ENCODE results near the gene OR1L8. TPM values are rescaled to one million over a fixed set of nuclear protein-coding genes. Genes with fewer than 3 reads are reported as not detected.

The OR1L8 gene
- total and polyA plus RNA-seq, 11 donors, result 0.25 TPM; not detected in 10

- no peak within 1 kb of the TSS for H3K4me3 ChIP-seq
- TF ChIP-seq CTCF (IDR thresholded peaks at IDR 0.05), result no peak
- no peak for TF ChIP-seq POLR2A (IDR thresholded peaks at IDR 0.05)
- H3K36me3 ChIP-seq, result no peaks in the 10 kb centered on the region
- H3K27ac ChIP-seq, result no peak within 1 kb of the TSS
- no peak for ATAC-seq
- no peaks in the 10 kb centered on the region for H3K4me1 ChIP-seq
- 74 to 79% (median 77%) methylated on average over 4 of the region's 4 CpGs for WGBS, 4 donors
- no peaks in the 10 kb centered on the region for H3K9me3 ChIP-seq
- intact Hi-C loops (cut with DNase I), result no loop called here
- DNase-seq, result no peak
- peaks cover 0 to 28% (median 0%) of the 10 kb centered on the region in 9 donors for H3K27me3 ChIP-seq
These were observed 64.3 kb downstream of the OR1L8 start, which contains the start of gene OR1J4 for GRCh38 chr9:122518841-122519240. OR1J4 (plus strand) TSS chr9:122519141; CDS start chr9:122519141, 0 bp downstream.

- Histone ChIP-seq H3K4me1 (no peaks in the 10 kb centered on the region), H3K4me3 (no peak overlapping the region), H3K27me3 (peaks cover 0 to 28% (median 0%) of the 10 kb centered on the region in 9 donors), H3K27ac (no peak overlapping the region), H3K36me3 (no peaks in the 10 kb centered on the region), H3K9me3 (no peaks in the 10 kb centered on the region)
- TF ChIP-seq POLR2A (IDR thresholded peaks at IDR 0.05) (no peak), CTCF (IDR thresholded peaks at IDR 0.05) (no peak)
- ATAC-seq (no peak), DNase-seq (no peak)
- intact Hi-C loops (cut with DNase I), result no loop called here
- 45 to 57% (median 52%) methylated on average over 2 of the region's 2 CpGs for WGBS, 4 donors
These were observed 65.0 kb downstream of the OR1L8 start for GRCh38 chr9:122518226-122518625.

Other genes with a start within 250 kb of the OR1L8 start
- gene PTGS1, start 212.4 kb downstream of the OR1L8 start, total RNA-seq, result 10 to 100 TPM in 2 of 9 donors, 1 to 10 TPM in 7; 2.0 to 24.7 (median 6.3) TPM
- 1 to 10 TPM in 1 of 2 donors, under 1 TPM in 1; 0.91 to 6.9 TPM for gene PTGS1, start 212.4 kb downstream of the OR1L8 start, polyA plus RNA-seq
- not detected for gene OR1J1, start 105.5 kb downstream of the OR1L8 start, total RNA-seq
- not detected for gene OR1J1, start 105.5 kb downstream of the OR1L8 start, polyA plus RNA-seq
- gene OR1J2, start 72.6 kb downstream of the OR1L8 start, total RNA-seq, result not detected
- not detected for gene OR1J2, start 72.6 kb downstream of the OR1L8 start, polyA plus RNA-seq
- gene OR1J4, start 64.2 kb downstream of the OR1L8 start, total RNA-seq, result not detected
- not detected for gene OR1J4, start 64.2 kb downstream of the OR1L8 start, polyA plus RNA-seq
- gene OR1N1, start 56.1 kb downstream of the OR1L8 start, total RNA-seq, result not detected
- not detected for gene OR1N1, start 56.1 kb downstream of the OR1L8 start, polyA plus RNA-seq
- gene OR1N2, start 30.3 kb downstream of the OR1L8 start, total RNA-seq, result not detected
- not detected for gene OR1N2, start 30.3 kb downstream of the OR1L8 start, polyA plus RNA-seq
- not detected for gene OR1Q1, start 31.4 kb upstream of the OR1L8 start, total RNA-seq
- not detected for gene OR1Q1, start 31.4 kb upstream of the OR1L8 start, polyA plus RNA-seq
- gene OR1B1, start 74.2 kb upstream of the OR1L8 start, total RNA-seq, result not detected
- not detected for gene OR1B1, start 74.2 kb upstream of the OR1L8 start, polyA plus RNA-seq
- not detected for gene OR1L1, start 78.3 kb upstream of the OR1L8 start, total RNA-seq
- not detected for gene OR1L1, start 78.3 kb upstream of the OR1L8 start, polyA plus RNA-seq
- not detected for gene OR1L3, start 91.7 kb upstream of the OR1L8 start, total RNA-seq
- gene OR1L3, start 91.7 kb upstream of the OR1L8 start, polyA plus RNA-seq, result not detected
- gene OR1L4, start 140.6 kb upstream of the OR1L8 start, total RNA-seq, result not detected
- not detected for gene OR1L4, start 140.6 kb upstream of the OR1L8 start, polyA plus RNA-seq
- not detected for gene OR1L6, start 158.9 kb upstream of the OR1L8 start, total RNA-seq
- not detected for gene OR1L6, start 158.9 kb upstream of the OR1L8 start, polyA plus RNA-seq
- not detected for gene OR5C1, start 205.5 kb upstream of the OR1L8 start, total RNA-seq
- gene OR5C1, start 205.5 kb upstream of the OR1L8 start, polyA plus RNA-seq, result not detected
- not detected for gene OR1K1, start 216.7 kb upstream of the OR1L8 start, total RNA-seq
- gene OR1K1, start 216.7 kb upstream of the OR1L8 start, polyA plus RNA-seq, result not detected
- gene PDCL, start 245.2 kb upstream of the OR1L8 start, total RNA-seq, result 10 to 100 TPM in 3 of 9 donors, 1 to 10 TPM in 6; 6.4 to 12.0 (median 8.4) TPM
- 1 to 10 TPM; 3.8 to 7.0 TPM for gene PDCL, start 245.2 kb upstream of the OR1L8 start, polyA plus RNA-seq

All from heart left ventricle (tissue), 16 donors.